SK-N-SH (cell line): Measurements from ENCODE around the gene COL24A1. TPM values are rescaled to one million over a fixed set of nuclear protein-coding genes. Genes with fewer than 3 reads are reported as not detected.

ENCODE experiments used
- CTCF ChIA-PET: fragments of 300-600, 350-600 bp; formaldehyde crosslinking; extraction: SDS; loops from one replicate; lab custom pipeline; 2021; lab: Yijun Ruan, JAX
- POLR2A ChIA-PET: fragments of 350-600 bp; sonication (Branson Sonifier 250); formaldehyde crosslinking; extraction: SDS; loops from one replicate; lab custom pipeline; 2020; ENCODE audit warnings: antibody characterized with exemption, inconsistent platforms; lab: Yijun Ruan, JAX
- DNase-seq: peaks from one replicate; pipeline ENCODE4 v3.0.0; 2012
- H2AFZ ChIP-seq: fragments of 200-600 bp; sonication (generic); 2 replicates; pipeline ENCODE4 v1.8.1; 2016; ENCODE audit warnings: antibody characterized with exemption, mild to moderate bottlenecking, low read depth
- H3F3A ChIP-seq: fragments of 200-600 bp; sonication (generic); replicated peaks from 2 replicates; pipeline ENCODE3; 2016; ENCODE audit warnings: antibody characterized with exemption, mild to moderate bottlenecking; ENCODE audit not compliant: insufficient read depth
- H3K27ac ChIP-seq, 2 experiments: fragments of 200-500 bp in 1 of 2; fragments of 200-600 bp in 1 of 2; sonication (Bioruptor generic) in 1 of 2; sonication (generic), shearing (Covaris generic) in 1 of 2; 2 replicates each; pipeline versions ENCODE4 v1.5.1 to v1.6.1; 2014 to 2016; ENCODE audit warnings: low read depth in 2 of 2, inconsistent platforms in 1 of 2, low read length in 1 of 2, mild to moderate bottlenecking in 1 of 2, mixed read lengths in 1 of 2
- H3K27me3 ChIP-seq: fragments of 200-600 bp; sonication (generic), shearing (Covaris generic); 2 replicates; pipeline ENCODE4 v1.6.1; 2016; ENCODE audit warnings: mixed run types; ENCODE audit not compliant: insufficient read depth
- H3K36me3 ChIP-seq, 2 experiments: fragments of 200-500 bp in 1 of 2; fragments of 200-600 bp in 1 of 2; sonication (Bioruptor generic) in 1 of 2; sonication (generic) in 1 of 2; replicated peaks in 1 of 2; 2 replicates each; pipeline versions ENCODE3 to v1.5.1; 2014 to 2016; ENCODE audit warnings: low read length in 1 of 2, mild to moderate bottlenecking in 1 of 2; ENCODE audit not compliant: insufficient read depth in 2 of 2, control insufficient read depth in 1 of 2
- H3K4me1 ChIP-seq, 2 experiments: fragments of 200-500 bp in 1 of 2; fragments of 200-600 bp in 1 of 2; sonication (Bioruptor generic) in 1 of 2; sonication (generic), shearing (Covaris generic) in 1 of 2; 2 replicates each; pipeline versions ENCODE4 v1.5.1 to v1.6.1; 2014 to 2016; ENCODE audit warnings: low read depth in 1 of 2, low read length in 1 of 2, mixed run types in 1 of 2; ENCODE audit not compliant: insufficient read depth in 2 of 2, control insufficient read depth in 1 of 2
- H3K4me2 ChIP-seq: fragments of 200-600 bp; sonication (generic), shearing (Covaris generic); 2 replicates; pipeline ENCODE4 v1.6.1; 2017; ENCODE audit warnings: mixed run types
- H3K4me3 ChIP-seq, 2 experiments: fragments of 200-500 bp in 1 of 2; fragments of 200-600 bp in 1 of 2; sonication (Bioruptor generic) in 1 of 2; sonication (generic), shearing (Covaris generic) in 1 of 2; 2 replicates each; pipeline versions ENCODE4 v1.5.1 to v1.8.1; 2014 to 2016; ENCODE audit warnings: low read depth in 2 of 2, inconsistent platforms in 1 of 2, low read length in 1 of 2, mild to moderate bottlenecking in 1 of 2, mixed read lengths in 1 of 2, moderate library complexity in 1 of 2
- H3K79me2 ChIP-seq: fragments of 200-600 bp; sonication (generic); 2 replicates; pipeline ENCODE4 v1.8.1; 2017; ENCODE audit warnings: mild to moderate bottlenecking; ENCODE audit not compliant: insufficient read depth
- H3K9ac ChIP-seq: fragments of 200-600 bp; sonication (generic); 2 replicates; pipeline ENCODE4 v1.6.1; 2017; ENCODE audit warnings: mixed run types
- H3K9me2 ChIP-seq: fragments of 200-600 bp; sonication (generic); 2 replicates; pipeline ENCODE4 v1.6.1; 2017; ENCODE audit warnings: mixed run types
- H3K9me3 ChIP-seq: fragments of 200-600 bp; sonication (generic); 2 replicates; pipeline ENCODE4 v1.6.1; 2017; ENCODE audit warnings: mixed run types, mild to moderate bottlenecking, moderate library complexity
- H4K20me1 ChIP-seq: fragments of 200-600 bp; sonication (generic); 2 replicates; pipeline ENCODE4 v1.6.1; 2017; ENCODE audit warnings: mild to moderate bottlenecking, mixed run types; ENCODE audit not compliant: insufficient read depth
- EP300 ChIP-seq, 2 experiments: IDR thresholded peaks; 2 replicates each; pipeline versions ENCODE4 v1.4.0 to v1.6.1; 2012; ENCODE audit warnings: borderline replicate concordance in 1 of 2, low read depth in 1 of 2, low read length in 1 of 2
- EZH2phosphoT487 ChIP-seq: fragments of 200-600 bp; sonication (generic); IDR thresholded peaks from 2 replicates; pipeline ENCODE4 v1.6.1; 2017; ENCODE audit warnings: low read depth, mixed run types, mild to moderate bottlenecking, antibody characterized with exemption, moderate library complexity, borderline replicate concordance
- FOXJ3 ChIP-seq: sonication (generic); formaldehyde crosslinking; IDR thresholded peaks from 2 replicates; pipeline ENCODE4 v1.5.1; 2020; ENCODE audit warnings: mild to moderate bottlenecking, missing genetic modification reagents
- GABPA ChIP-seq: IDR thresholded peaks from 2 replicates; pipeline ENCODE4 v1.4.0; 2012; ENCODE audit warnings: low read depth, mild to moderate bottlenecking
- GATA2 ChIP-seq: sonication (generic); formaldehyde crosslinking; IDR thresholded peaks from 2 replicates; pipeline ENCODE4 v1.5.0; 2020; ENCODE audit warnings: mild to moderate bottlenecking, missing genetic modification reagents
- IRF3 ChIP-seq: fragments of 150-350 bp; IDR thresholded peaks from 2 replicates; pipeline ENCODE4 v1.6.1; 2016; ENCODE audit warnings: mild to moderate bottlenecking, low read depth, low read length
- MXI1 ChIP-seq: IDR thresholded peaks from 2 replicates; pipeline ENCODE4 v1.6.1; 2012; ENCODE audit warnings: mild to moderate bottlenecking, low read depth, low read length, improper control_type of control experiment
- POLR2AphosphoS5 ChIP-seq: IDR thresholded peaks from 2 replicates; pipeline ENCODE4 v1.6.1; 2012; ENCODE audit warnings: low read depth, low read length
- SIN3A ChIP-seq: IDR thresholded peaks from 2 replicates; pipeline ENCODE4 v1.6.1; 2012; ENCODE audit warnings: low read depth, mild to moderate bottlenecking, low read length, moderate library complexity, borderline replicate concordance
- YY1 ChIP-seq: IDR thresholded peaks from 2 replicates; pipeline ENCODE4 v1.4.0; 2012; ENCODE audit warnings: low read depth, mild to moderate bottlenecking
- whole genome bisulfite sequencing: methylation state at CpG from one replicate; pipeline ENCODE4 v1.1.6; 2017; ENCODE audit warnings: low lambda C conversion rate; 5-methylcytosine and 5-hydroxymethylcytosine counted together
- polyA plus RNA-seq, 3 experiments: library from polyadenylated mRNA; depleted of rRNA; stranded (reverse); fragments of >200 nt; gene quantifications; 2 replicates each; pipeline ENCODE4 v1.2.3, GENCODE V29; 2012
- TF ChIP-seq, protein P1 (sequence below): IDR thresholded peaks from 2 replicates; pipeline ENCODE4 v1.4.0; 2012; ENCODE audit warnings: low read depth, borderline replicate concordance
- TF ChIP-seq, protein P2 (sequence below): IDR thresholded peaks from 2 replicates; pipeline ENCODE4 v1.6.1; 2012; ENCODE audit warnings: mild to moderate bottlenecking, low read depth, low read length, moderate library complexity
- TF ChIP-seq, protein P3 (sequence below): IDR thresholded peaks from 2 replicates; pipeline ENCODE4 v1.4.0; 2012; ENCODE audit warnings: low read depth, borderline replicate concordance
- TF ChIP-seq, protein P4 (sequence below): fragments of 150-350 bp; IDR thresholded peaks from 2 replicates; pipeline ENCODE4 v1.6.1; 2017; ENCODE audit warnings: antibody characterized with exemption, low read length, low read depth, borderline replicate concordance

Gene COL24A1
- polyA plus RNA-seq, 1 of the 3 experiments (the other 2 are of a cell fraction), result not detected

DNA sequence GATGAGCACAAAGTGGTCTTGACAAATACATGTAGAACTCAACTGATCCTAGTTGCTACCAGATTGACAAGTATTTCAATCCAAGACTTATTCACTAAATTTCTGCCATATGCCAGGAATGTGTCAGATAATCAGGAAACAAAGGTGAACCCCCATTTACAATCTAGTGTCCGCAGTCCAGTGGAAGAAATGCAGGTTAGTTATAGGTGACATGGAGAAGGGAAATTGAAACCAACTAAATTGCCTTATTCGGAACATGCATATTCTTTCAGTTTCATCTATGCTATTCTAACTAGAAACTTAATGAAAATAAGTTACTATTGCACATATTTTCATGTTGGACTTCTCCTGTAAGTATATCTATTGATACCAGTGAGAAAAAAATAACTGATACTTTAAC lies 209.4 kb downstream of the COL24A1 start:
- DNase-seq, result no peak
- Histone ChIP-seq H3K27ac (no peak overlapping the region), H3F3A (no peaks in the 10 kb centered on the region), H2AFZ (no peak overlapping the region), H3K79me2 (no peaks in the 10 kb centered on the region), H3K4me2 (no peak overlapping the region), H3K4me1 (peaks cover 0 to 4% of the 10 kb centered on the region in 2 experiments; a peak in 1 of 4 replicates), H3K9ac (no peak overlapping the region), H4K20me1 (no peaks in the 10 kb centered on the region), H3K27me3 (no peaks in the 10 kb centered on the region), H3K4me3 (no peak overlapping the region), H3K36me3 (no peaks in the 10 kb centered on the region), H3K9me3 (no peaks in the 10 kb centered on the region), H3K9me2 (no peaks in the 10 kb centered on the region)
- CTCF ChIA-PET, result no interaction called here
- POLR2A ChIA-PET, result no interaction called here
- TF ChIP-seq MXI1, result no peak
- no peak for TF ChIP-seq POLR2AphosphoS5
- TF ChIP-seq EP300 (IDR thresholded peaks at IDR 0.05; ENCODE audit: borderline replicate concordance in 1 of 2, low read depth in 1 of 2, low read length in 1 of 2), result no peak
- TF ChIP-seq IRF3, result no peak
- TF ChIP-seq, protein P1, sequence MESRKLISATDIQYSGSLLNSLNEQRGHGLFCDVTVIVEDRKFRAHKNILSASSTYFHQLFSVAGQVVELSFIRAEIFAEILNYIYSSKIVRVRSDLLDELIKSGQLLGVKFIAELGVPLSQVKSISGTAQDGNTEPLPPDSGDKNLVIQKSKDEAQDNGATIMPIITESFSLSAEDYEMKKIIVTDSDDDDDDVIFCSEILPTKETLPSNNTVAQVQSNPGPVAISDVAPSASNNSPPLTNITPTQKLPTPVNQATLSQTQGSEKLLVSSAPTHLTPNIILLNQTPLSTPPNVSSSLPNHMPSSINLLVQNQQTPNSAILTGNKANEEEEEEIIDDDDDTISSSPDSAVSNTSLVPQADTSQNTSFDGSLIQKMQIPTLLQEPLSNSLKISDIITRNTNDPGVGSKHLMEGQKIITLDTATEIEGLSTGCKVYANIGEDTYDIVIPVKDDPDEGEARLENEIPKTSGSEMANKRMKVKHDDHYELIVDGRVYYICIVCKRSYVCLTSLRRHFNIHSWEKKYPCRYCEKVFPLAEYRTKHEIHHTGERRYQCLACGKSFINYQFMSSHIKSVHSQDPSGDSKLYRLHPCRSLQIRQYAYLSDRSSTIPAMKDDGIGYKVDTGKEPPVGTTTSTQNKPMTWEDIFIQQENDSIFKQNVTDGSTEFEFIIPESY, result no peak
- TF ChIP-seq, protein P2, sequence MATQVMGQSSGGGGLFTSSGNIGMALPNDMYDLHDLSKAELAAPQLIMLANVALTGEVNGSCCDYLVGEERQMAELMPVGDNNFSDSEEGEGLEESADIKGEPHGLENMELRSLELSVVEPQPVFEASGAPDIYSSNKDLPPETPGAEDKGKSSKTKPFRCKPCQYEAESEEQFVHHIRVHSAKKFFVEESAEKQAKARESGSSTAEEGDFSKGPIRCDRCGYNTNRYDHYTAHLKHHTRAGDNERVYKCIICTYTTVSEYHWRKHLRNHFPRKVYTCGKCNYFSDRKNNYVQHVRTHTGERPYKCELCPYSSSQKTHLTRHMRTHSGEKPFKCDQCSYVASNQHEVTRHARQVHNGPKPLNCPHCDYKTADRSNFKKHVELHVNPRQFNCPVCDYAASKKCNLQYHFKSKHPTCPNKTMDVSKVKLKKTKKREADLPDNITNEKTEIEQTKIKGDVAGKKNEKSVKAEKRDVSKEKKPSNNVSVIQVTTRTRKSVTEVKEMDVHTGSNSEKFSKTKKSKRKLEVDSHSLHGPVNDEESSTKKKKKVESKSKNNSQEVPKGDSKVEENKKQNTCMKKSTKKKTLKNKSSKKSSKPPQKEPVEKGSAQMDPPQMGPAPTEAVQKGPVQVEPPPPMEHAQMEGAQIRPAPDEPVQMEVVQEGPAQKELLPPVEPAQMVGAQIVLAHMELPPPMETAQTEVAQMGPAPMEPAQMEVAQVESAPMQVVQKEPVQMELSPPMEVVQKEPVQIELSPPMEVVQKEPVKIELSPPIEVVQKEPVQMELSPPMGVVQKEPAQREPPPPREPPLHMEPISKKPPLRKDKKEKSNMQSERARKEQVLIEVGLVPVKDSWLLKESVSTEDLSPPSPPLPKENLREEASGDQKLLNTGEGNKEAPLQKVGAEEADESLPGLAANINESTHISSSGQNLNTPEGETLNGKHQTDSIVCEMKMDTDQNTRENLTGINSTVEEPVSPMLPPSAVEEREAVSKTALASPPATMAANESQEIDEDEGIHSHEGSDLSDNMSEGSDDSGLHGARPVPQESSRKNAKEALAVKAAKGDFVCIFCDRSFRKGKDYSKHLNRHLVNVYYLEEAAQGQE, result no peak
- no peak for TF ChIP-seq YY1
- WGBS, result 38% methylated on average over 2 of the region's 2 CpGs

- no peaks in the 10 kb centered on the region for H3K79me2 ChIP-seq
- no peaks in the 10 kb centered on the region for H3K4me1 ChIP-seq
- no peak overlapping the region for H2AFZ ChIP-seq
- no peak overlapping the region for H3K9ac ChIP-seq
- H3K4me3 ChIP-seq, result no peak overlapping the region
- no peak overlapping the region for H3K27ac ChIP-seq
- H3K36me3 ChIP-seq, result no peaks in the 10 kb centered on the region
- WGBS, result 23% methylated on average over 1 of the region's 1 CpG
- ChIA-PET POLR2A (no interaction called here), CTCF (interaction anchor here (1.0 kb wide), 2 partner anchors 50 to 89 kb away, joined by 3 read pairs; no protein-coding TSS in a partner anchor)
- no peak for DNase-seq
- no peaks in the 10 kb centered on the region for H3K9me3 ChIP-seq
- no peaks in the 10 kb centered on the region for H3K9me2 ChIP-seq
- H3K27me3 ChIP-seq, result no peaks in the 10 kb centered on the region
- H3K4me2 ChIP-seq, result no peak overlapping the region
- TF ChIP-seq, protein P1, result no peak
- TF ChIP-seq FOXJ3 (CRISPR knock-in tag) (no peak), GABPA (no peak), EZH2phosphoT487 (no peak), GATA2 (CRISPR knock-in tag) (no peak), SIN3A (no peak)
- TF ChIP-seq, protein P3, sequence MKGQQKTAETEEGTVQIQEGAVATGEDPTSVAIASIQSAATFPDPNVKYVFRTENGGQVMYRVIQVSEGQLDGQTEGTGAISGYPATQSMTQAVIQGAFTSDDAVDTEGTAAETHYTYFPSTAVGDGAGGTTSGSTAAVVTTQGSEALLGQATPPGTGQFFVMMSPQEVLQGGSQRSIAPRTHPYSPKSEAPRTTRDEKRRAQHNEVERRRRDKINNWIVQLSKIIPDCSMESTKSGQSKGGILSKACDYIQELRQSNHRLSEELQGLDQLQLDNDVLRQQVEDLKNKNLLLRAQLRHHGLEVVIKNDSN, result no peak
- TF ChIP-seq, protein P4, sequence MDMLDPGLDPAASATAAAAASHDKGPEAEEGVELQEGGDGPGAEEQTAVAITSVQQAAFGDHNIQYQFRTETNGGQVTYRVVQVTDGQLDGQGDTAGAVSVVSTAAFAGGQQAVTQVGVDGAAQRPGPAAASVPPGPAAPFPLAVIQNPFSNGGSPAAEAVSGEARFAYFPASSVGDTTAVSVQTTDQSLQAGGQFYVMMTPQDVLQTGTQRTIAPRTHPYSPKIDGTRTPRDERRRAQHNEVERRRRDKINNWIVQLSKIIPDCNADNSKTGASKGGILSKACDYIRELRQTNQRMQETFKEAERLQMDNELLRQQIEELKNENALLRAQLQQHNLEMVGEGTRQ, result no peak
- H3F3A ChIP-seq, result no peaks in the 10 kb centered on the region
- no peaks in the 10 kb centered on the region for H4K20me1 ChIP-seq
Measured at GRCh38 chr1:85943945-85944344, 212.6 kb downstream of the COL24A1 start.
